ENCODE results near the gene SIRT3. TPM values are rescaled to one million over a fixed set of nuclear protein-coding genes. Genes with fewer than 3 reads are reported as not detected.
A peak's percentile ranks its signal among the peaks of the same experiment; 100 is the strongest.

The SIRT3 gene
- total RNA-seq, 1 experiment from 2014 or later = 19.2 TPM

DNA sequence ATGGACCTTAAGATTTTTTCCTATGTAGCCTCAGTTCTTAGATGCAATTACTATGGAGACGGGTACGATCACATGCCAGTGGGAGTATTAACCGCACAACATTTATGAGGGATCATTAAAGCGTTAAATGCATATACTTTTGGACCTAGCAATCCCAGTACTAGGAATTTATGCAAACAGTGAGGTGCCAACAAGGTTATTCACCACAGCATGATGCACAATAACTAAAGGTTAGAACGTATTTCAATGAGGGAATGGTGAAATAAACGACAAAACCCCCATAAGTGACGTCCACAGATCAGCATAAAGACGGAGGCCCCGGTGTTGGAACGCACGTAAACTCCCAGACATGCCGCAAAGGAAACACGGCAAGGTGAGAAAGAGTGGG, 539 bp downstream of the SIRT3 start:
- intact Hi-C loops (cut with micrococcal nuclease; ENCODE audit: unreplicated experiment) = no loop called here
- CTCF ChIA-PET = no interaction called here
- BruUV-seq (replicated peaks) = no TSS peak
- TF ChIP-seq, protein P1, sequence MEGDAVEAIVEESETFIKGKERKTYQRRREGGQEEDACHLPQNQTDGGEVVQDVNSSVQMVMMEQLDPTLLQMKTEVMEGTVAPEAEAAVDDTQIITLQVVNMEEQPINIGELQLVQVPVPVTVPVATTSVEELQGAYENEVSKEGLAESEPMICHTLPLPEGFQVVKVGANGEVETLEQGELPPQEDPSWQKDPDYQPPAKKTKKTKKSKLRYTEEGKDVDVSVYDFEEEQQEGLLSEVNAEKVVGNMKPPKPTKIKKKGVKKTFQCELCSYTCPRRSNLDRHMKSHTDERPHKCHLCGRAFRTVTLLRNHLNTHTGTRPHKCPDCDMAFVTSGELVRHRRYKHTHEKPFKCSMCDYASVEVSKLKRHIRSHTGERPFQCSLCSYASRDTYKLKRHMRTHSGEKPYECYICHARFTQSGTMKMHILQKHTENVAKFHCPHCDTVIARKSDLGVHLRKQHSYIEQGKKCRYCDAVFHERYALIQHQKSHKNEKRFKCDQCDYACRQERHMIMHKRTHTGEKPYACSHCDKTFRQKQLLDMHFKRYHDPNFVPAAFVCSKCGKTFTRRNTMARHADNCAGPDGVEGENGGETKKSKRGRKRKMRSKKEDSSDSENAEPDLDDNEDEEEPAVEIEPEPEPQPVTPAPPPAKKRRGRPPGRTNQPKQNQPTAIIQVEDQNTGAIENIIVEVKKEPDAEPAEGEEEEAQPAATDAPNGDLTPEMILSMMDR (IDR thresholded peaks at IDR 0.05; ENCODE audit: unreplicated experiment) = no peak
- Mint-ChIP-seq H3K27me3 (ENCODE audit: unreplicated experiment) (no peaks in the 10 kb centered on the region), H3K36me3 (ENCODE audit: insufficient read depth, unreplicated experiment) (peaks cover 42% of the 10 kb centered on the region), H3K9me3 (ENCODE audit: low read depth, unreplicated experiment) (no peaks in the 10 kb centered on the region), H3K4me1 (ENCODE audit: low read depth, unreplicated experiment) (peaks cover 10% of the 10 kb centered on the region), H3K4me3 (ENCODE audit: low read depth, unreplicated experiment) (peak overlapping the region; percentile 96), H3K27ac (ENCODE audit: unreplicated experiment) (peak overlapping the region; percentile 44)
- DNase-seq = no peak

DNA sequence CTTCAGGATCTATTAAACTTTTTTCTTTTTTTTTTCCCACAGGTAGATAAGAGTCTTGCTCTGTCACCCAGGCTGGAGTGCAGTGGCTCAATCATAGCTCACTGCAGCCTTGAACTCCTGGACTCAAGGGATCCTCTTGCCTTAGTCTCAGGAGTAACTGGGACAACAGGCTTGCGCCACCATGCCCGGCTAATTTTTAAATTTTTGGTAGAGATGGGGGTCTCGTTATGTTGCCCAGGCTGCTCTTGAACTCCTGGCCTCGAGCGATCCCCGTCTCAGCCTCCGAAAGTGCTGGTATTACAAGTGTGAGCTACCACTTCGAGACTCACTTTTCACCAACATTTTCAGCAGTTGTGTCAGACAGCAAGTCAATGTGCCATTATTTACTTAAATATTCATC, 962 bp downstream of the SIRT3 start:
- intact Hi-C loops (cut with micrococcal nuclease; ENCODE audit: unreplicated experiment) = no loop called here
- CTCF ChIA-PET = interaction anchor here (1.5 kb wide), 1 partner anchor 8 kb away, joined by 4 read pairs; no protein-coding TSS in a partner anchor
- H3K9me3 Mint-ChIP-seq (ENCODE audit: low read depth, unreplicated experiment) = no peaks in the 10 kb centered on the region
- H3K27ac Mint-ChIP-seq (ENCODE audit: unreplicated experiment) = peak overlapping the region; percentile 44
- TSS peak; percentile 50 for BruUV-seq (replicated peaks)
- H3K4me1 Mint-ChIP-seq (ENCODE audit: low read depth, unreplicated experiment) = peaks cover 10% of the 10 kb centered on the region
- H3K4me3 Mint-ChIP-seq (ENCODE audit: low read depth, unreplicated experiment) = peak overlapping the region; percentile 96
- DNase-seq = no peak
- TF ChIP-seq, protein P1 (IDR thresholded peaks at IDR 0.05; ENCODE audit: unreplicated experiment) = no peak
- H3K27me3 Mint-ChIP-seq (ENCODE audit: unreplicated experiment) = no peaks in the 10 kb centered on the region
- peaks cover 38% of the 10 kb centered on the region for H3K36me3 Mint-ChIP-seq (ENCODE audit: insufficient read depth, unreplicated experiment)

DNA sequence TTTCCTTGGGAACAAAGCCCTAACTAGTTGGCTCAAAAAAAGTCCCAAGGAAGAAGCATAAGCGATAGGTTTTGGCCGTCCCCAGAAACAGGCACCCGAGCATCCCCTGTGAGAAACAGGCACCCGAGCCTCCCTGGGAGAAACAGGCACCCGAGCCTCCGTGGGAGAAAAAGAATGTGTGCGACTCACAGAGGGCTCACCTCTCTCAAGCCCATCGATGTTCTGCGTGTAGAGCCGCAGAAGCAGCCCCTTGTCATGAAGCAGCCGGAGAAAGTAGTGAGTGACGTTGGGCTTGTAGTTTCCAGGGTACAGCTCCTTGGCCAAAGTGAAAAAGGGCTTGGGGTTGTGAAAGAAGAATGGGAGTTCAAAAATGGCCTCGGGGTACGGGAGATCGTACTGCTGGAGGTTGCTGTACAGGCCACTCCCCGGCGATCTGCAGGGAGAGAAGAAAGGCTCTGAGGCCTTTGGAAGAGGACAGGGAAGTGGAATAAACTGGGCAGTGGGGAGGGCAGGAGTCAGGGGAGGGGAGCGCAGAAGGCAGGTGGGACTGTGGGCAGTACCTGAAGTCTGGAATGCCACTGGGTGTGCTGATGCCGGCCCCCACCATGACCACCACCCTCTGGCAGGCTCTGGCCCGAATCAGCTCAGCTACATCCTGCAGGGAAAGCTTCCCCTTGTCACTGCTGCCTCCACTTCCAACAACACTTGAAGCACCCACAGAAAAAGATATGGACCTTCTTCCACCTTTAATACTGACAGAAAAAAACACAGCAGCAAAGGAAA, 3.2 kb downstream of the SIRT3 start:
- intact Hi-C loops (cut with micrococcal nuclease; ENCODE audit: unreplicated experiment) = no loop called here
- no TSS peak for BruUV-seq (replicated peaks)

DNA sequence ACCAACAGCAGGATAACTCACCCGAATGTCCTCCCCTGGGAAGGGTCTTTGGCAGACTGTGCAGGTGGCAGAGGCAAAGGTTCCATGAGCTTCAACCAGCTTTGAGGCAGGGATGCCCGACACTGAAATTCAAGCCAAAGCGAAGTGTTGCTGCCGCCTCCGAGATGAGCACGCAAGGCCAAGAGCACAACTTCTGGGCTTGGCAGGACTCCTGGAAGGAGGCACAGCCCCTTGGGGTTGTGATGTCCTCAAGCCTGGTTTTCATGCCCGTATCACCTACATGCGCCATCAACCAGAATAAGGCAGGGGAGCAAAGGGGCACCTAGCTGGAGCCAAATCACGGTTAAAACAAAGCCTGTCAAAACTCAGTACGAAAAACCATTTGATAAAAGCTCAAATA, 5.7 kb downstream of the SIRT3 start:
- DNase-seq = no peak
- intact Hi-C loops (cut with micrococcal nuclease; ENCODE audit: unreplicated experiment) = no loop called here
- Mint-ChIP-seq H3K27me3 (ENCODE audit: unreplicated experiment) (no peaks in the 10 kb centered on the region), H3K36me3 (ENCODE audit: insufficient read depth, unreplicated experiment) (peaks cover 14% of the 10 kb centered on the region), H3K4me1 (ENCODE audit: low read depth, unreplicated experiment) (no peaks in the 10 kb centered on the region), H3K9me3 (ENCODE audit: low read depth, unreplicated experiment) (no peaks in the 10 kb centered on the region), H3K4me3 (ENCODE audit: low read depth, unreplicated experiment) (no peak overlapping the region), H3K27ac (ENCODE audit: unreplicated experiment) (no peak overlapping the region)
- no TSS peak for BruUV-seq (replicated peaks)
- TF ChIP-seq, protein P1 (IDR thresholded peaks at IDR 0.05; ENCODE audit: unreplicated experiment) = no peak
- CTCF ChIA-PET = no interaction called here

More for the DNA sequence above, 3.2 kb downstream of the SIRT3 start:
- no peak overlapping the region for H3K27ac Mint-ChIP-seq (ENCODE audit: unreplicated experiment)
- TF ChIP-seq, protein P1 (IDR thresholded peaks at IDR 0.05; ENCODE audit: unreplicated experiment) = no peak
- CTCF ChIA-PET = no interaction called here
- H3K27me3 Mint-ChIP-seq (ENCODE audit: unreplicated experiment) = no peaks in the 10 kb centered on the region
- H3K4me3 Mint-ChIP-seq (ENCODE audit: low read depth, unreplicated experiment) = no peak overlapping the region
- no peaks in the 10 kb centered on the region for H3K4me1 Mint-ChIP-seq (ENCODE audit: low read depth, unreplicated experiment)
- no peaks in the 10 kb centered on the region for H3K9me3 Mint-ChIP-seq (ENCODE audit: low read depth, unreplicated experiment)
- no peak for DNase-seq
- peaks cover 33% of the 10 kb centered on the region for H3K36me3 Mint-ChIP-seq (ENCODE audit: insufficient read depth, unreplicated experiment)
